Liver (tissue), 9 donors: Measurements from ENCODE around the gene RPP14. TPM values are rescaled to one million over a fixed set of nuclear protein-coding genes. Genes with fewer than 3 reads are reported as not detected.

ENCODE experiments used
- DNase-seq: peaks from one replicate; pipeline ENCODE4 v3.0.0-alpha.2; 2017; ENCODE audit warnings: low spot score
- H3K27ac ChIP-seq, 2 donors: one replicate each; pipeline ENCODE4 v1.7.0; 2013; ENCODE audit warnings: inconsistent platforms in 2 of 2, low read length in 2 of 2, control low read depth in 1 of 2, low read depth in 1 of 2, mild to moderate bottlenecking in 1 of 2
- H3K27me3 ChIP-seq, 4 donors: one replicate each; pipeline versions ENCODE4 v1.6.1 to v1.7.0; 2013; ENCODE audit warnings: low read length in 3 of 4, inconsistent platforms in 1 of 4, mild to moderate bottlenecking in 1 of 4, moderate library complexity in 1 of 4; ENCODE audit not compliant: control insufficient read depth in 4 of 4, insufficient read depth in 4 of 4
- H3K36me3 ChIP-seq, 4 donors: one replicate each; pipeline versions ENCODE4 v1.6.1 to v1.7.0; 2013; ENCODE audit warnings: low read length in 3 of 4, mild to moderate bottlenecking in 3 of 4, low read depth in 1 of 4, moderate library complexity in 1 of 4; ENCODE audit not compliant: control insufficient read depth in 4 of 4, insufficient read depth in 3 of 4
- H3K4me1 ChIP-seq, 4 donors: one replicate each; pipeline versions ENCODE4 v1.6.1 to v1.7.0; 2013; ENCODE audit warnings: low read length in 3 of 4, mild to moderate bottlenecking in 3 of 4, moderate library complexity in 1 of 4; ENCODE audit not compliant: control insufficient read depth in 4 of 4, insufficient read depth in 4 of 4
- H3K4me3 ChIP-seq, 3 donors: one replicate each; pipeline versions ENCODE4 v1.6.1 to v1.7.0; 2013; ENCODE audit warnings: low read length in 3 of 3, control low read depth in 1 of 3, low read depth in 1 of 3, mild to moderate bottlenecking in 1 of 3
- H3K9ac ChIP-seq, 2 donors: one replicate each; pipeline ENCODE4 v1.7.0; 2013; ENCODE audit warnings: low read length in 2 of 2, mild to moderate bottlenecking in 2 of 2, moderate library complexity in 2 of 2, control low read depth in 1 of 2, low read depth in 1 of 2
- H3K9me3 ChIP-seq, 4 donors: one replicate each; pipeline versions ENCODE4 v1.6.1 to v1.7.0; 2013; ENCODE audit warnings: low read length in 3 of 4; ENCODE audit not compliant: control insufficient read depth in 4 of 4
- EGR1 ChIP-seq, 2 donors: IDR thresholded peaks; 2 replicates each; pipeline ENCODE4 v1.6.1; 2016 to 2018; ENCODE audit warnings: antibody characterized with exemption in 2 of 2, low read depth in 2 of 2
- FOXA1 ChIP-seq: IDR thresholded peaks from 2 replicates; pipeline ENCODE4 v1.6.1; 2016; ENCODE audit warnings: antibody characterized with exemption
- FOXA2 ChIP-seq: IDR thresholded peaks from 2 replicates; pipeline ENCODE4 v1.6.1; 2016; ENCODE audit warnings: antibody characterized with exemption
- GABPA ChIP-seq, 2 donors: IDR thresholded peaks in 1 of 2; conservative IDR thresholded peaks in 1 of 2; 2 replicates each; pipeline ENCODE4 v1.6.1; 2016; ENCODE audit warnings: antibody characterized with exemption in 2 of 2, mild to moderate bottlenecking in 1 of 2, moderate library complexity in 1 of 2
- HNF4A ChIP-seq, 2 donors: conservative IDR thresholded peaks; 2 replicates each; pipeline ENCODE4 v1.6.1; 2016; ENCODE audit warnings: antibody characterized with exemption in 2 of 2, mild to moderate bottlenecking in 2 of 2
- HNF4G ChIP-seq: IDR thresholded peaks from 2 replicates; pipeline ENCODE4 v1.6.1; 2016; ENCODE audit warnings: antibody characterized with exemption
- NR2F2 ChIP-seq: IDR thresholded peaks from 2 replicates; pipeline ENCODE4 v1.6.1; 2016; ENCODE audit warnings: antibody characterized with exemption
- RAD21 ChIP-seq, 2 donors: IDR thresholded peaks; 2 replicates each; pipeline ENCODE4 v1.6.1; 2016; ENCODE audit warnings: antibody characterized with exemption in 2 of 2, mild to moderate bottlenecking in 2 of 2
- RXRA ChIP-seq, 2 donors: IDR thresholded peaks; 2 replicates each; pipeline ENCODE4 v1.6.1; 2017 to 2018; ENCODE audit warnings: antibody characterized with exemption in 2 of 2, mild to moderate bottlenecking in 1 of 2
- SP1 ChIP-seq: IDR thresholded peaks from 2 replicates; pipeline ENCODE4 v1.6.1; 2018; ENCODE audit warnings: antibody characterized with exemption, mild to moderate bottlenecking
- TAF1 ChIP-seq: conservative IDR thresholded peaks from 2 replicates; pipeline ENCODE4 v1.6.1; 2016; ENCODE audit warnings: antibody characterized with exemption, mild to moderate bottlenecking
- YY1 ChIP-seq: IDR thresholded peaks from 2 replicates; pipeline ENCODE4 v1.6.1; 2016; ENCODE audit warnings: antibody characterized with exemption, mild to moderate bottlenecking
- WGBS: extraction: QIAGEN DNeasy Blood & Tissue Kit; methylation state at CpG from one replicate; pipeline ENCODE4 v1.1.7; 2013; 5-methylcytosine and 5-hydroxymethylcytosine counted together
- polyA plus RNA-seq, 2 donors: library from polyadenylated mRNA; stranded (reverse) in 1 of 2; unstranded in 1 of 2; fragments of 200-250 nt in 1 of 2; fragments of >200 nt in 1 of 2; fragmentation: Nextera tagmentation in 1 of 2; extraction: Ambion mirVana in 1 of 2; gene quantifications; one replicate each; pipeline versions ENCODE4 v1.2.1 to v1.2.3, GENCODE V29; 2013 to 2015
- total RNA-seq, 2 donors: library from RNA; depleted of rRNA; stranded (reverse); fragments of >200 nt; gene quantifications; one replicate each; pipeline ENCODE4 v1.2.3, GENCODE V29; 2014
- TF ChIP-seq, protein P1 (sequence below): IDR thresholded peaks from 2 replicates; pipeline ENCODE4 v1.6.1; 2016; ENCODE audit warnings: antibody characterized with exemption
- TF ChIP-seq, protein P2 (sequence below): IDR thresholded peaks from 2 replicates; pipeline ENCODE4 v1.6.1; 2016; ENCODE audit warnings: antibody characterized with exemption, mild to moderate bottlenecking
- TF ChIP-seq, protein P3 (sequence below): IDR thresholded peaks from 2 replicates; pipeline ENCODE4 v1.6.1; 2016; ENCODE audit warnings: antibody characterized with exemption
- TF ChIP-seq, protein P4 (sequence below): fragments of 150-350 bp; IDR thresholded peaks from 2 replicates; pipeline ENCODE4 v1.5.1; 2017; ENCODE audit warnings: improper control_type of control experiment, low read depth, low read length; ENCODE audit not compliant: missing input control
- TF ChIP-seq, protein P5 (sequence below): IDR thresholded peaks from 2 replicates; pipeline ENCODE4 v1.6.1; 2016; ENCODE audit warnings: antibody characterized with exemption
- donor health status: healthy.
- donor health status: healthy.
- donor health status: healthy.
- donor health status: healthy.
- donor health status: healthy.

The RPP14 gene
- total and polyA plus RNA-seq, 4 donors: 7.4 to 13.7 (median 10.1) TPM

DNA sequence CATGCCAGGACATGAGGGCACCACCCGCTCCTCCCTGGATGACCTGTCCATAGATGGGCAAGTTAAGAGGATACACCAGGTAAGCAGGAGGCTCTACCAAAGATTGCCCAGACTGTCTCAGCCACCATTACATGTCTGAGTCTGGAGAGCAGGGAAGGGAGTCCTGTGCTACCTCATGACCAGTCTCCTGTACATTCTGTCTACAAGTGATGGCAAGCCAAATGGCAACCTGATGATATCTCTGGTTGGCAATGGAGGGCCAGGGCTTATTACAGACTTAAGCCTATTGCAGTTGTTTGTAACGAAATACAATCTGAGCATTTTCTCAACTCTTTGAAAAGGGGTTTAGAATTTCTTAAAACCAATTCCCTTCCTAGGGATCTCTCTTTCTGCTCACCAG lies 36.7 kb upstream of the RPP14 start:
- Histone ChIP-seq H3K27me3 (no peaks in the 10 kb centered on the region), H3K36me3 (peaks cover 4 to 29% (median 18%) of the 10 kb centered on the region in 4 donors), H3K4me1 (peaks cover 0 to 28% (median 15%) of the 10 kb centered on the region in 4 donors), H3K9me3 (no peaks in the 10 kb centered on the region), H3K9ac (no peak overlapping the region), H3K4me3 (no peak overlapping the region), H3K27ac (no peak overlapping the region)
- no peak for DNase-seq
- TF ChIP-seq, protein P1, sequence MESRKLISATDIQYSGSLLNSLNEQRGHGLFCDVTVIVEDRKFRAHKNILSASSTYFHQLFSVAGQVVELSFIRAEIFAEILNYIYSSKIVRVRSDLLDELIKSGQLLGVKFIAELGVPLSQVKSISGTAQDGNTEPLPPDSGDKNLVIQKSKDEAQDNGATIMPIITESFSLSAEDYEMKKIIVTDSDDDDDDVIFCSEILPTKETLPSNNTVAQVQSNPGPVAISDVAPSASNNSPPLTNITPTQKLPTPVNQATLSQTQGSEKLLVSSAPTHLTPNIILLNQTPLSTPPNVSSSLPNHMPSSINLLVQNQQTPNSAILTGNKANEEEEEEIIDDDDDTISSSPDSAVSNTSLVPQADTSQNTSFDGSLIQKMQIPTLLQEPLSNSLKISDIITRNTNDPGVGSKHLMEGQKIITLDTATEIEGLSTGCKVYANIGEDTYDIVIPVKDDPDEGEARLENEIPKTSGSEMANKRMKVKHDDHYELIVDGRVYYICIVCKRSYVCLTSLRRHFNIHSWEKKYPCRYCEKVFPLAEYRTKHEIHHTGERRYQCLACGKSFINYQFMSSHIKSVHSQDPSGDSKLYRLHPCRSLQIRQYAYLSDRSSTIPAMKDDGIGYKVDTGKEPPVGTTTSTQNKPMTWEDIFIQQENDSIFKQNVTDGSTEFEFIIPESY: no peak
- TF ChIP-seq FOXA2 (no peak), SP1 (no peak), HNF4G (no peak), RAD21 (IDR thresholded peaks at IDR 0.05) (no peak), YY1 (no peak), NR2F2 (no peak), EGR1 (IDR thresholded peaks at IDR 0.05; ENCODE audit: low read depth in 2 of 2) (no peak), GABPA (IDR thresholded peaks at IDR 0.05 in 1 of 2, conservative IDR thresholded peaks at IDR 0.05 in 1 of 2) (no peak), FOXA1 (no peak), HNF4A (conservative IDR thresholded peaks at IDR 0.05) (no peak)
- TF ChIP-seq, protein P2, sequence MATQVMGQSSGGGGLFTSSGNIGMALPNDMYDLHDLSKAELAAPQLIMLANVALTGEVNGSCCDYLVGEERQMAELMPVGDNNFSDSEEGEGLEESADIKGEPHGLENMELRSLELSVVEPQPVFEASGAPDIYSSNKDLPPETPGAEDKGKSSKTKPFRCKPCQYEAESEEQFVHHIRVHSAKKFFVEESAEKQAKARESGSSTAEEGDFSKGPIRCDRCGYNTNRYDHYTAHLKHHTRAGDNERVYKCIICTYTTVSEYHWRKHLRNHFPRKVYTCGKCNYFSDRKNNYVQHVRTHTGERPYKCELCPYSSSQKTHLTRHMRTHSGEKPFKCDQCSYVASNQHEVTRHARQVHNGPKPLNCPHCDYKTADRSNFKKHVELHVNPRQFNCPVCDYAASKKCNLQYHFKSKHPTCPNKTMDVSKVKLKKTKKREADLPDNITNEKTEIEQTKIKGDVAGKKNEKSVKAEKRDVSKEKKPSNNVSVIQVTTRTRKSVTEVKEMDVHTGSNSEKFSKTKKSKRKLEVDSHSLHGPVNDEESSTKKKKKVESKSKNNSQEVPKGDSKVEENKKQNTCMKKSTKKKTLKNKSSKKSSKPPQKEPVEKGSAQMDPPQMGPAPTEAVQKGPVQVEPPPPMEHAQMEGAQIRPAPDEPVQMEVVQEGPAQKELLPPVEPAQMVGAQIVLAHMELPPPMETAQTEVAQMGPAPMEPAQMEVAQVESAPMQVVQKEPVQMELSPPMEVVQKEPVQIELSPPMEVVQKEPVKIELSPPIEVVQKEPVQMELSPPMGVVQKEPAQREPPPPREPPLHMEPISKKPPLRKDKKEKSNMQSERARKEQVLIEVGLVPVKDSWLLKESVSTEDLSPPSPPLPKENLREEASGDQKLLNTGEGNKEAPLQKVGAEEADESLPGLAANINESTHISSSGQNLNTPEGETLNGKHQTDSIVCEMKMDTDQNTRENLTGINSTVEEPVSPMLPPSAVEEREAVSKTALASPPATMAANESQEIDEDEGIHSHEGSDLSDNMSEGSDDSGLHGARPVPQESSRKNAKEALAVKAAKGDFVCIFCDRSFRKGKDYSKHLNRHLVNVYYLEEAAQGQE: no peak
- TF ChIP-seq, protein P3, sequence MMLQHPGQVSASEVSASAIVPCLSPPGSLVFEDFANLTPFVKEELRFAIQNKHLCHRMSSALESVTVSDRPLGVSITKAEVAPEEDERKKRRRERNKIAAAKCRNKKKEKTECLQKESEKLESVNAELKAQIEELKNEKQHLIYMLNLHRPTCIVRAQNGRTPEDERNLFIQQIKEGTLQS: no peak
- TF ChIP-seq, protein P4, sequence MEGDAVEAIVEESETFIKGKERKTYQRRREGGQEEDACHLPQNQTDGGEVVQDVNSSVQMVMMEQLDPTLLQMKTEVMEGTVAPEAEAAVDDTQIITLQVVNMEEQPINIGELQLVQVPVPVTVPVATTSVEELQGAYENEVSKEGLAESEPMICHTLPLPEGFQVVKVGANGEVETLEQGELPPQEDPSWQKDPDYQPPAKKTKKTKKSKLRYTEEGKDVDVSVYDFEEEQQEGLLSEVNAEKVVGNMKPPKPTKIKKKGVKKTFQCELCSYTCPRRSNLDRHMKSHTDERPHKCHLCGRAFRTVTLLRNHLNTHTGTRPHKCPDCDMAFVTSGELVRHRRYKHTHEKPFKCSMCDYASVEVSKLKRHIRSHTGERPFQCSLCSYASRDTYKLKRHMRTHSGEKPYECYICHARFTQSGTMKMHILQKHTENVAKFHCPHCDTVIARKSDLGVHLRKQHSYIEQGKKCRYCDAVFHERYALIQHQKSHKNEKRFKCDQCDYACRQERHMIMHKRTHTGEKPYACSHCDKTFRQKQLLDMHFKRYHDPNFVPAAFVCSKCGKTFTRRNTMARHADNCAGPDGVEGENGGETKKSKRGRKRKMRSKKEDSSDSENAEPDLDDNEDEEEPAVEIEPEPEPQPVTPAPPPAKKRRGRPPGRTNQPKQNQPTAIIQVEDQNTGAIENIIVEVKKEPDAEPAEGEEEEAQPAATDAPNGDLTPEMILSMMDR: no peak
- 98% methylated on average over 2 of the region's 2 CpGs for WGBS

DNA sequence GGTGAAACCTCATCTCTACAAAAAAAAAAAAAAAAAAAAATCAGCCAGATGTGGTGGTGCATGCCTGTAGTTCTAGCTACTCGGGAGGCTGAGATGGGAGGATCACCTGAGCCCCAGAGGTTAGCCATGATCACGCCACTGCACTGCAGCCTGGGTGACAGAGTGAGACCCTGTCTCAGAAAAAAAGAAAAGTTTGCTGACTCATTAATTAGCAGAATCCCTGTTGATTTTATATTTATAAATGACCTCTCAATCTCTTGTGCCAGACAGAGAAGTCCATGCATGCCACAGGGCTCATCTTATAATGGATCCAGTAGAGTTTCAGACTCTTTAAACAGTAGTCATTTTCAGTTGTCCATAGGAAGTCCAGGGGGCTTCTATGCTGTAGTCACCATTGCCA lies 35.6 kb upstream of the RPP14 start:
- 98% methylated on average over 2 of the region's 2 CpGs for whole genome bisulfite sequencing
- peaks cover 6 to 35% (median 21%) of the 10 kb centered on the region in 4 donors for H3K36me3 ChIP-seq
- TF ChIP-seq, protein P4: no peak
- TF ChIP-seq, protein P2: no peak
- TF ChIP-seq HNF4A (conservative IDR thresholded peaks at IDR 0.05) (no peak), TAF1 (no peak), NR2F2 (no peak), RXRA (IDR thresholded peaks at IDR 0.05) (no peak), EGR1 (IDR thresholded peaks at IDR 0.05; ENCODE audit: low read depth in 2 of 2) (no peak), GABPA (IDR thresholded peaks at IDR 0.05 in 1 of 2, conservative IDR thresholded peaks at IDR 0.05 in 1 of 2) (no peak), FOXA2 (no peak), HNF4G (no peak)
- TF ChIP-seq, protein P5, sequence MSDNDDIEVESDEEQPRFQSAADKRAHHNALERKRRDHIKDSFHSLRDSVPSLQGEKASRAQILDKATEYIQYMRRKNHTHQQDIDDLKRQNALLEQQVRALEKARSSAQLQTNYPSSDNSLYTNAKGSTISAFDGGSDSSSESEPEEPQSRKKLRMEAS: no peak

More for the DNA sequence above, 35.6 kb upstream of the RPP14 start:
- no peaks in the 10 kb centered on the region for H3K27me3 ChIP-seq
- no peak overlapping the region for H3K9ac ChIP-seq
- no peak overlapping the region for H3K4me3 ChIP-seq
- no peak for DNase-seq
- H3K4me1 ChIP-seq: peaks cover 0 to 28% (median 15%) of the 10 kb centered on the region in 4 donors
- H3K27ac ChIP-seq: no peak overlapping the region
- H3K9me3 ChIP-seq: no peaks in the 10 kb centered on the region
